Neural crest cell (in vitro differentiated cells): ENCODE measurements around the gene RBM27. TPM values are rescaled to one million over a fixed set of nuclear protein-coding genes. Genes with fewer than 3 reads are reported as not detected.
A peak's percentile ranks its signal among the peaks of the same experiment; 100 is the strongest.
"Not testable (repeated sequence)": the region's sequence is repeated elsewhere in the genome, so short reads cannot be mapped to it uniquely, and the experiment has no call there.

Experiments
- DNase-seq: peaks from one replicate; pipeline ENCODE4 v3.0.0; 2021; ENCODE audit warnings: low read depth, mixed read lengths, low spot score
- H3K27ac Mint-ChIP-seq: one replicate; pipeline ENCODE4 v1.8.0; 2021; ENCODE audit warnings: mild to moderate bottlenecking, mixed read lengths; ENCODE audit not compliant: unreplicated experiment
- H3K27me3 Mint-ChIP-seq: 2 replicates; pipeline ENCODE4 v1.8.0; 2021; ENCODE audit warnings: low read depth, mild to moderate bottlenecking, mixed read lengths
- H3K36me3 Mint-ChIP-seq: 2 replicates; pipeline ENCODE4 v1.8.0; 2021; ENCODE audit warnings: low read depth, mild to moderate bottlenecking, mixed read lengths
- H3K4me1 Mint-ChIP-seq: 2 replicates; pipeline ENCODE4 v1.8.0; 2021; ENCODE audit warnings: mixed read lengths
- H3K4me3 Mint-ChIP-seq: one replicate; pipeline ENCODE4 v1.8.0; 2021; ENCODE audit warnings: mild to moderate bottlenecking, mixed read lengths
- H3K9me3 Mint-ChIP-seq: 2 replicates; pipeline ENCODE4 v1.8.0; 2021; ENCODE audit warnings: mixed read lengths
- CTCF ChIP-seq: fragments of 200-600 bp; sonication (generic); conservative IDR thresholded peaks from 2 replicates; pipeline ENCODE4 v1.5.0; 2021; ENCODE audit warnings: antibody characterized with exemption, mild to moderate bottlenecking
- total RNA-seq: library from RNA; stranded (reverse); gene quantifications from 2 replicates; pipeline ENCODE4 v1.2.1, GENCODE V29; 2021

Gene RBM27
- total RNA-seq, 1 donor from 2014 or later, result 21.8 TPM

DNA sequence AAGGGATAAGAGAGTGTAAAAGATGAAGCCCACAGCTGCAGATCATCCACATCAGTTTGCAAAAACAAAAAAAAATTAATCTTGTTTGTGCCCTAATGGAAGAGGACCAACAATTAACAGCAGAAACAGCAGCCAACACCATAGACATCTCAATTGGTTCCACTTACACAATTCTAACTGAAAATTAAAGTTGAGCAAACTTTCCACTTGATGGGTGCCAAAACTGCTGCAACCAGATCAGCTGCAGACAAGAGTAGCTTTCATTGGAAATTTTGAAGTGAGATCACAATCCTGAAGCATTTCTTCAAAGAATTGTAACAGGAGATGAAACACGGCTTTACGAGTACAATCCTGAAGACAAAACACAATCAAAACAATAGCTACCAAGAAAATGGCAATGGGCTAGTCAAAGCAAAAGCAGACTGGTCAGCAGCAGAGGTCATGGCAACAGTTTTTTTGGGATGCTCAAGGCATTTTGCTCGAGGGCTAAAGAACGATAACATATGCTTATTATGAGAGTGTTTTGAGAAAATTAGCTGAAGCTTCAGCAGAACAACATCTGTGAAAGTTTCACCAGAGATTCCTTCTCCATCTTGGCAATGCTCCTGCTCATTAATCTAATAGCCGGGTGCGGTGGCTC is 4.1 kb upstream of the RBM27 start:
- TF ChIP-seq CTCF, result no peak
- Mint-ChIP-seq H3K27me3 (peaks cover 2% of the 10 kb centered on the region), H3K36me3 (no peaks in the 10 kb centered on the region), H3K4me3 (peak overlapping the region; percentile 22), H3K9me3 (no peaks in the 10 kb centered on the region), H3K27ac (no peak overlapping the region), H3K4me1 (peaks cover 4% of the 10 kb centered on the region)
- no peak for DNase-seq

DNA sequence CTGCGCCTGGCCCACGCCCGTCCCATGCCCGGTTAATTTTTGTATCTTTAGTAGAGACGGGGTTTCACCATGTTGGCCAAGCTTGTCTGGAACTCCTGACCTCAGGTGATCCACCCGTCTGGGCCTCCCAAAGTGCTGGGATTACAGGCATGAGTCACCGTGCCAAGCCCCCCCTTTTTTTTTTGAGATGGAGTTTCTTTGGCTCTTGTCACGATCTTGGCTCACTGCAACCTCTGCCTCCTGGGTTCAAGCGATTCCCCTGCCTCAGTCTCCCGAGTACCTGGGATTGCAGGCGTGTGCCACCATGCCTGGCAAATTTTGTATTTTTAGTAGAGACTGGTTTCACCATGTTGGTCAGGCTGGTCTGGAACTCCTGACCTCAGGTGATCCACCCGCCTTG is 1.6 kb upstream of the RBM27 start:
- not testable (repeated sequence) for H3K36me3 Mint-ChIP-seq, H3K4me1 Mint-ChIP-seq, DNase-seq, H3K4me3 Mint-ChIP-seq, H3K27ac Mint-ChIP-seq, H3K9me3 Mint-ChIP-seq, H3K27me3 Mint-ChIP-seq

DNA sequence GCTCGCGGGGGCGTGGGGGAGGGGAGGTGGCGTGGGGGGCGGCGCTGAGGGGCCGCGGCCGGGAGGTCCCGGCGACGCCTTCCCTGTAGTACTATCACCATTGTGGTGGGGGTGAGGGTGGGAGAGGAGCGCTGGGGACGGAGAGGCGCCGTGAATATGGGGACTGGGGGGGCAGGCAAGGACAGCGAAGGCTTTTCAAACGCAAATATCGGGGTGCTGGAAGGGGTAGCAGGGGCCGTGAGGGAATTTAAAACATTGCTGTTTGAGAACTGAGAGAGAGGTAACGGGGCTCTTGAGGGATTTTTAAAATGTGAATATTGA is 427 bp downstream of the RBM27 start:
- Mint-ChIP-seq H3K9me3 (no peaks in the 10 kb centered on the region), H3K27ac (no peak overlapping the region), H3K27me3 (no peaks in the 10 kb centered on the region), H3K4me1 (peaks cover 4% of the 10 kb centered on the region), H3K36me3 (no peaks in the 10 kb centered on the region), H3K4me3 (no peak overlapping the region)
- no peak for DNase-seq
- no peak for TF ChIP-seq CTCF

- Mint-ChIP-seq H3K27me3 (no peaks in the 10 kb centered on the region), H3K4me3 (peak overlapping the region; percentile 63), H3K4me1 (peaks cover 4% of the 10 kb centered on the region), H3K9me3 (no peaks in the 10 kb centered on the region), H3K27ac (no peak overlapping the region), H3K36me3 (no peaks in the 10 kb centered on the region)
- no peak for DNase-seq
- no peak for TF ChIP-seq CTCF
Observed at GRCh38 chr5:146205499-146206202, 2.2 kb downstream of the RBM27 start.

- no peak overlapping the region for H3K27ac Mint-ChIP-seq
- peaks cover 4% of the 10 kb centered on the region for H3K4me1 Mint-ChIP-seq
- no peaks in the 10 kb centered on the region for H3K9me3 Mint-ChIP-seq
- no peaks in the 10 kb centered on the region for H3K36me3 Mint-ChIP-seq
- peak overlapping the region; percentile 63 for H3K4me3 Mint-ChIP-seq
- DNase-seq, result no peak
- no peaks in the 10 kb centered on the region for H3K27me3 Mint-ChIP-seq
- TF ChIP-seq CTCF, result no peak
Observed at GRCh38 chr5:146206257-146206656, 2.9 kb downstream of the RBM27 start.

- no peaks in the 10 kb centered on the region for H3K9me3 Mint-ChIP-seq
- H3K27ac Mint-ChIP-seq, result no peak overlapping the region
- no peaks in the 10 kb centered on the region for H3K36me3 Mint-ChIP-seq
- DNase-seq, result no peak
- no peaks in the 10 kb centered on the region for H3K27me3 Mint-ChIP-seq
- H3K4me3 Mint-ChIP-seq, result no peak overlapping the region
- peak; percentile 48 for TF ChIP-seq CTCF
- H3K4me1 Mint-ChIP-seq, result peaks cover 4% of the 10 kb centered on the region
Observed at GRCh38 chr5:146208916-146209522, 5.6 kb downstream of the RBM27 start.
